CD4-positive, alpha-beta memory T cell (primary cell): ENCODE results near the gene LIFR. TPM values are rescaled to one million over a fixed set of nuclear protein-coding genes. Genes with fewer than 3 reads are reported as not detected.

ENCODE experiments used
- CTCF ChIA-PET: fragments of 350-600 bp; sonication (Branson Sonifier 250); formaldehyde crosslinking; loops from one replicate; lab custom pipeline; 2021; ENCODE audit warnings: inconsistent platforms; ENCODE audit not compliant: partially characterized antibody; lab: Charles Lee
- POLR2A ChIA-PET: fragments of 350-600 bp; sonication (Branson Sonifier 250); formaldehyde crosslinking; loops from one replicate; lab custom pipeline; 2021; ENCODE audit not compliant: partially characterized antibody; lab: Charles Lee
- DNase-seq, 5 donors: peaks; one replicate each; pipeline versions ENCODE4 v3.0.0 to v3.0.0-alpha.2; 2020 to 2022; ENCODE audit warnings: mixed read lengths in 1 of 5
- H3K27ac ChIP-seq: one replicate; pipeline ENCODE4 v1.7.0; 2013; ENCODE audit warnings: low read depth, low read length
- H3K27me3 ChIP-seq: 2 replicates; pipeline ENCODE4 v1.7.0; 2013; ENCODE audit warnings: mild to moderate bottlenecking, low read length, moderate library complexity; ENCODE audit not compliant: insufficient read depth
- H3K36me3 ChIP-seq: 2 replicates; pipeline ENCODE4 v1.7.0; 2013; ENCODE audit warnings: mild to moderate bottlenecking, low read length, moderate library complexity; ENCODE audit not compliant: insufficient read depth
- H3K4me1 ChIP-seq: 2 replicates; pipeline ENCODE4 v1.7.0; 2013; ENCODE audit warnings: mild to moderate bottlenecking, low read length, moderate library complexity; ENCODE audit not compliant: insufficient read depth
- H3K4me3 ChIP-seq, 2 donors: one replicate each; pipeline ENCODE4 v1.7.0; 2013; ENCODE audit warnings: low read length in 2 of 2, mild to moderate bottlenecking in 1 of 2
- H3K9me3 ChIP-seq, 2 donors: one replicate each; pipeline ENCODE4 v1.7.0; 2013; ENCODE audit warnings: low read length in 2 of 2, control low read depth in 1 of 2; ENCODE audit not compliant: control insufficient read depth in 1 of 2
- H3K27ac Mint-ChIP-seq, 7 donors: one replicate each; pipeline ENCODE4 v1.8.0; 2020 to 2021; ENCODE audit warnings: mixed read lengths in 7 of 7, mild to moderate bottlenecking in 6 of 7, inconsistent platforms in 3 of 7, moderate library complexity in 3 of 7
- H3K27me3 Mint-ChIP-seq, 2 donors: one replicate each; pipeline ENCODE4 v1.8.0; 2020 to 2021; ENCODE audit warnings: mixed read lengths in 2 of 2
- H3K36me3 Mint-ChIP-seq, 2 donors: one replicate each; pipeline ENCODE4 v1.8.0; 2020 to 2021; ENCODE audit warnings: mixed read lengths in 2 of 2, inconsistent platforms in 1 of 2, mild to moderate bottlenecking in 1 of 2
- H3K4me1 Mint-ChIP-seq, 4 donors: one replicate each; pipeline ENCODE4 v1.8.0; 2020 to 2021; ENCODE audit warnings: mixed read lengths in 4 of 4, mild to moderate bottlenecking in 1 of 4
- H3K4me3 Mint-ChIP-seq, 8 donors: one replicate each; pipeline ENCODE4 v1.8.0; 2020 to 2021; ENCODE audit warnings: mixed read lengths in 8 of 8, mild to moderate bottlenecking in 7 of 8, moderate library complexity in 6 of 8, inconsistent platforms in 3 of 8
- H3K9me3 Mint-ChIP-seq, 8 donors: one replicate each; pipeline ENCODE4 v1.8.0; 2020 to 2021; ENCODE audit warnings: mixed read lengths in 8 of 8, mild to moderate bottlenecking in 5 of 8, inconsistent platforms in 3 of 8, moderate library complexity in 1 of 8
- intact Hi-C: fragments of 100-400 bp; cut with micrococcal nuclease; formaldehyde crosslinking; loops from one replicate; pipeline ENCODE4 v1.15.1; 2023
- polyA plus RNA-seq, 2 donors: library from polyadenylated mRNA; unstranded; fragments of 300-500 nt; fragmentation: Illumina TruSeq; gene quantifications; one replicate each; pipeline ENCODE4 v1.2.3, GENCODE V29; 2021
- total RNA-seq, 2 experiments: library from RNA; stranded (reverse); gene quantifications; one replicate each; pipeline ENCODE4 v1.2.3, GENCODE V29; 2021

LIFR gene
- total and polyA plus RNA-seq, 4 experiments from 2014 or later, result 0.23 to 0.42 TPM; not detected in 2

- no peak overlapping the region for H3K27ac Mint-ChIP-seq
- H3K4me1 Mint-ChIP-seq, result no peaks in the 10 kb centered on the region
- Histone ChIP-seq H3K36me3 (no peaks in the 10 kb centered on the region), H3K9me3 (no peaks in the 10 kb centered on the region), H3K27me3 (no peaks in the 10 kb centered on the region), H3K4me3 (no peak overlapping the region), H3K27ac (no peak overlapping the region), H3K4me1 (no peaks in the 10 kb centered on the region)
- peaks cover 0 to 6% (median 0%) of the 10 kb centered on the region in 8 donors for H3K9me3 Mint-ChIP-seq
- intact Hi-C loops, result no loop called here
- ChIA-PET POLR2A (no interaction called here), CTCF (interaction anchor here (1.1 kb wide), 1 partner anchor 31 kb away, joined by 3 read pairs; no protein-coding TSS in a partner anchor)
- peak in 1 of 5 donors; percentile 34 for DNase-seq
- peaks cover 10 to 33% of the 10 kb centered on the region in 2 donors for H3K27me3 Mint-ChIP-seq
- H3K4me3 Mint-ChIP-seq, result no peak overlapping the region
- H3K36me3 Mint-ChIP-seq, result no peaks in the 10 kb centered on the region
Measured at GRCh38 chr5:38472541-38472940, 83.9 kb downstream of the LIFR start.

GRCh38 chr5:38471709-38472108, 84.7 kb downstream of the LIFR start:
- Mint-ChIP-seq H3K9me3 (peaks cover 0 to 7% (median 0%) of the 10 kb centered on the region in 8 donors), H3K4me1 (no peaks in the 10 kb centered on the region), H3K4me3 (no peak overlapping the region), H3K27me3 (peaks cover 10 to 30% of the 10 kb centered on the region in 2 donors), H3K27ac (no peak overlapping the region), H3K36me3 (no peaks in the 10 kb centered on the region)
- H3K27ac ChIP-seq, result no peak overlapping the region
- H3K9me3 ChIP-seq, result no peaks in the 10 kb centered on the region
- no peak for DNase-seq
- no peak overlapping the region for H3K4me3 ChIP-seq
- intact Hi-C loops, result no loop called here
- ChIA-PET POLR2A (no interaction called here), CTCF (interaction anchor here (1.1 kb wide), 1 partner anchor 30 kb away, joined by 3 read pairs; no protein-coding TSS in a partner anchor)
- no peaks in the 10 kb centered on the region for H3K36me3 ChIP-seq
- H3K27me3 ChIP-seq, result no peaks in the 10 kb centered on the region
- no peaks in the 10 kb centered on the region for H3K4me1 ChIP-seq

GRCh38 chr5:38469707-38470267, 86.7 kb downstream of the LIFR start:
- Mint-ChIP-seq H3K4me3 (no peak overlapping the region), H3K9me3 (peaks cover 0 to 7% (median 0%) of the 10 kb centered on the region in 8 donors), H3K36me3 (no peaks in the 10 kb centered on the region), H3K27me3 (peaks cover 9 to 28% of the 10 kb centered on the region in 2 donors), H3K27ac (no peak overlapping the region), H3K4me1 (no peaks in the 10 kb centered on the region)
- H3K36me3 ChIP-seq, result no peaks in the 10 kb centered on the region
- H3K27me3 ChIP-seq, result no peaks in the 10 kb centered on the region
- no peaks in the 10 kb centered on the region for H3K9me3 ChIP-seq
- H3K4me1 ChIP-seq, result no peaks in the 10 kb centered on the region
- no peak overlapping the region for H3K4me3 ChIP-seq
- no peak overlapping the region for H3K27ac ChIP-seq
- intact Hi-C loops, result no loop called here
- no peak for DNase-seq
- POLR2A ChIA-PET, result no interaction called here
- CTCF ChIA-PET, result no interaction called here

- CTCF ChIA-PET, result interaction anchor here (1.4 kb wide), 1 partner anchor 16 kb away, joined by 3 read pairs; no protein-coding TSS in a partner anchor
- Histone ChIP-seq H3K27me3 (no peaks in the 10 kb centered on the region), H3K36me3 (no peaks in the 10 kb centered on the region), H3K4me1 (no peaks in the 10 kb centered on the region), H3K27ac (no peak overlapping the region), H3K4me3 (no peak overlapping the region), H3K9me3 (no peaks in the 10 kb centered on the region)
- H3K27ac Mint-ChIP-seq, result no peak overlapping the region
- peaks cover 0 to 7% (median 0%) of the 10 kb centered on the region in 8 donors for H3K9me3 Mint-ChIP-seq
- intact Hi-C loops, result no loop called here
- H3K27me3 Mint-ChIP-seq, result peaks cover 9 to 25% of the 10 kb centered on the region in 2 donors
- H3K4me1 Mint-ChIP-seq, result no peaks in the 10 kb centered on the region
- no peaks in the 10 kb centered on the region for H3K36me3 Mint-ChIP-seq
- DNase-seq, result no peak
- H3K4me3 Mint-ChIP-seq, result no peak overlapping the region
- POLR2A ChIA-PET, result no interaction called here
Measured at GRCh38 chr5:38468978-38469706, 87.3 kb downstream of the LIFR start.

GRCh38 chr5:38468202-38468673, 88.2 kb downstream of the LIFR start:
- Mint-ChIP-seq H3K4me1 (no peaks in the 10 kb centered on the region), H3K27me3 (peaks cover 7 to 21% of the 10 kb centered on the region in 2 donors), H3K36me3 (no peaks in the 10 kb centered on the region), H3K27ac (peak overlapping the region in 1 of 7 donors; percentile 65), H3K9me3 (peaks cover 0 to 7% (median 0%) of the 10 kb centered on the region in 8 donors), H3K4me3 (no peak overlapping the region)
- Histone ChIP-seq H3K27me3 (no peaks in the 10 kb centered on the region), H3K27ac (no peak overlapping the region), H3K9me3 (no peaks in the 10 kb centered on the region), H3K4me3 (no peak overlapping the region), H3K36me3 (no peaks in the 10 kb centered on the region), H3K4me1 (no peaks in the 10 kb centered on the region)
- DNase-seq, result no peak
- POLR2A ChIA-PET, result no interaction called here
- CTCF ChIA-PET, result interaction anchor here (1.4 to 2.3 kb wide), 2 partner anchors 15 to 27 kb away, joined by 3 to 7 read pairs; no protein-coding TSS in a partner anchor
- intact Hi-C loops, result no loop called here

GRCh38 chr5:38467353-38468040, 88.9 kb downstream of the LIFR start:
- Mint-ChIP-seq H3K27me3 (peaks cover 7 to 17% of the 10 kb centered on the region in 2 donors), H3K27ac (no peak overlapping the region), H3K36me3 (no peaks in the 10 kb centered on the region), H3K4me1 (no peaks in the 10 kb centered on the region), H3K4me3 (no peak overlapping the region), H3K9me3 (peaks cover 0 to 7% (median 0%) of the 10 kb centered on the region in 8 donors)
- Histone ChIP-seq H3K27me3 (no peaks in the 10 kb centered on the region), H3K9me3 (no peaks in the 10 kb centered on the region), H3K36me3 (no peaks in the 10 kb centered on the region), H3K27ac (no peak overlapping the region), H3K4me3 (no peak overlapping the region), H3K4me1 (no peaks in the 10 kb centered on the region)
- intact Hi-C loops, result no loop called here
- no peak for DNase-seq
- POLR2A ChIA-PET, result no interaction called here
- CTCF ChIA-PET, result interaction anchor here (2.3 kb wide), 1 partner anchor 26 kb away, joined by 7 read pairs; no protein-coding TSS in a partner anchor
